Naive thymus-derived CD4-positive, alpha-beta T cell (primary cell): ENCODE results near the gene RAPH1. TPM values are rescaled to one million over a fixed set of nuclear protein-coding genes. Genes with fewer than 3 reads are reported as not detected.

ENCODE experiments used
- ATAC-seq: fragments of 150-1000 bp; cut with Tn5 transposase; 2 replicates; pipeline ENCODE4 v1.10.0; 2021; ENCODE audit warnings: mild to moderate bottlenecking, moderate library complexity
- CTCF ChIA-PET: fragments of 350-600 bp; sonication (Branson Sonifier 250); formaldehyde crosslinking; loops from one replicate; lab custom pipeline; 2021; ENCODE audit warnings: antibody characterized with exemption; lab: Charles Lee
- POLR2A ChIA-PET: fragments of 350-600 bp; sonication (Branson Sonifier 250); formaldehyde crosslinking; loops from one replicate; lab custom pipeline; 2021; ENCODE audit warnings: antibody characterized with exemption, inconsistent platforms; lab: Charles Lee
- DNase-seq, 9 donors: peaks; one replicate each; pipeline versions ENCODE4 v3.0.0 to v3.0.0-alpha.2; 2020 to 2022; ENCODE audit warnings: mixed read lengths in 1 of 9
- H3K27ac ChIP-seq: one replicate; pipeline ENCODE4 v1.7.0; 2013; ENCODE audit warnings: mild to moderate bottlenecking, low read depth, low read length, moderate library complexity
- H3K27me3 ChIP-seq, 2 donors: one replicate each; pipeline ENCODE4 v1.7.0; 2013; ENCODE audit warnings: low read length in 2 of 2, mild to moderate bottlenecking in 2 of 2, moderate library complexity in 2 of 2; ENCODE audit not compliant: control insufficient read depth in 2 of 2, insufficient read depth in 2 of 2
- H3K36me3 ChIP-seq, 3 experiments: 1 replicate in 2 of 3; 2 replicates in 1 of 3; pipeline ENCODE4 v1.7.0; 2013; ENCODE audit warnings: low read length in 3 of 3, mild to moderate bottlenecking in 3 of 3, moderate library complexity in 1 of 3; ENCODE audit not compliant: insufficient read depth in 3 of 3, control insufficient read depth in 2 of 3
- H3K4me1 ChIP-seq, 2 donors: one replicate each; pipeline ENCODE4 v1.7.0; 2013; ENCODE audit warnings: low read length in 2 of 2, mild to moderate bottlenecking in 2 of 2, moderate library complexity in 1 of 2; ENCODE audit not compliant: control insufficient read depth in 2 of 2, insufficient read depth in 2 of 2
- H3K4me3 ChIP-seq: 2 replicates; pipeline ENCODE4 v1.7.0; 2013; ENCODE audit warnings: mild to moderate bottlenecking, low read length
- H3K9me3 ChIP-seq, 3 experiments: 1 replicate in 2 of 3; 2 replicates in 1 of 3; pipeline ENCODE4 v1.7.0; 2013; ENCODE audit warnings: low read length in 3 of 3; ENCODE audit not compliant: control insufficient read depth in 2 of 3
- H3K27ac Mint-ChIP-seq, 9 donors: one replicate each; pipeline ENCODE4 v1.8.0; 2020 to 2022; ENCODE audit warnings: mixed read lengths in 9 of 9, mild to moderate bottlenecking in 8 of 9, moderate library complexity in 5 of 9, inconsistent platforms in 2 of 9
- H3K27me3 Mint-ChIP-seq, 5 donors: one replicate each; pipeline ENCODE4 v1.8.0; 2021 to 2022; ENCODE audit warnings: mixed read lengths in 5 of 5, mild to moderate bottlenecking in 1 of 5
- H3K36me3 Mint-ChIP-seq, 5 donors: one replicate each; pipeline ENCODE4 v1.8.0; 2020 to 2022; ENCODE audit warnings: mixed read lengths in 5 of 5, mild to moderate bottlenecking in 3 of 5, inconsistent platforms in 1 of 5
- H3K4me1 Mint-ChIP-seq, 7 donors: one replicate each; pipeline ENCODE4 v1.8.0; 2020 to 2022; ENCODE audit warnings: mixed read lengths in 7 of 7, mild to moderate bottlenecking in 3 of 7, inconsistent platforms in 1 of 7
- H3K4me3 Mint-ChIP-seq, 10 donors: one replicate each; pipeline ENCODE4 v1.8.0; 2020 to 2022; ENCODE audit warnings: mild to moderate bottlenecking in 10 of 10, mixed read lengths in 10 of 10, moderate library complexity in 6 of 10, inconsistent platforms in 2 of 10
- H3K9me3 Mint-ChIP-seq, 11 donors: one replicate each; pipeline ENCODE4 v1.8.0; 2020 to 2022; ENCODE audit warnings: mixed read lengths in 11 of 11, mild to moderate bottlenecking in 4 of 11, inconsistent platforms in 1 of 11, moderate library complexity in 1 of 11
- intact Hi-C, 2 donors: fragments of 100-400 bp; cut with micrococcal nuclease; formaldehyde crosslinking; loops; one replicate each; pipeline ENCODE4 v1.15.1; 2023
- polyA plus RNA-seq, 2 donors: library from polyadenylated mRNA; unstranded; fragments of 300-500 nt; fragmentation: Illumina TruSeq; gene quantifications; one replicate each; pipeline ENCODE4 v1.2.3, GENCODE V29; 2021
- total RNA-seq, 6 experiments: library from RNA in 5 of 6; stranded (reverse) in 5 of 6; gene quantifications; 1 replicate in 5 of 6; 2 replicates in 1 of 6; pipeline ENCODE4 v1.2.3 and lab custom pipeline; 2021 to 2026

The RAPH1 gene
- total and polyA plus RNA-seq, 7 experiments from 2014 or later: 0.57 to 5.5 (median 2.9) TPM

DNA sequence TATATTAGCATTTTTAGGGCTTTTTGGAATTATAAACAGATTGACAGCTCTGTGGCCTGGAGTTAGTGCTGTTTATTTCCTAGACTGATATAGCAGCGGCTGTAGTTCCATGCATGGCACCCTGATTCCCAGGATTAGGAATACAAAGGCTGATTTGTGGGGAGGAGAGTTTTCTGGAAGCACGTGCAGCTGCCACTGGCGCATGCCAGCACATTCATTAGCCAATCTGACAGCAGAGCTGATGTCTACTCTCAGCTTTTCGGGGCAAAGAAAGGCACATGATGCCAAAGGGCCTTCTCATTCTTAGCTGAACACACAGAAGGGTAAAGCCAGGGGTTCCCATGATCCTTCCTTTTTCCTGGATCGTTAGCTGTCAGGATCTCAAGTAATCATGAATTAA, 45.7 kb upstream of the RAPH1 start:
- no peak overlapping the region for H3K27ac ChIP-seq
- no peak for ATAC-seq
- no peaks in the 10 kb centered on the region for H3K9me3 ChIP-seq
- ChIA-PET POLR2A (no interaction called here), CTCF (no interaction called here)
- no peak overlapping the region for H3K27ac Mint-ChIP-seq
- intact Hi-C loops: no loop called here
- H3K36me3 Mint-ChIP-seq: peaks cover 0 to 15% (median 0%) of the 10 kb centered on the region in 5 donors
- peaks cover 0 to 45% (median 0%) of the 10 kb centered on the region in 7 donors for H3K4me1 Mint-ChIP-seq
- peaks cover 0 to 2% of the 10 kb centered on the region in 2 donors for H3K4me1 ChIP-seq
- DNase-seq: no peak
- H3K27me3 Mint-ChIP-seq: peaks cover 0 to 56% (median 0%) of the 10 kb centered on the region in 5 donors
- no peak overlapping the region for H3K4me3 ChIP-seq
- H3K4me3 Mint-ChIP-seq: no peak overlapping the region
- H3K36me3 ChIP-seq: no peaks in the 10 kb centered on the region
- H3K9me3 Mint-ChIP-seq: peaks cover 0 to 6% (median 0%) of the 10 kb centered on the region in 11 donors
- H3K27me3 ChIP-seq: no peaks in the 10 kb centered on the region

DNA sequence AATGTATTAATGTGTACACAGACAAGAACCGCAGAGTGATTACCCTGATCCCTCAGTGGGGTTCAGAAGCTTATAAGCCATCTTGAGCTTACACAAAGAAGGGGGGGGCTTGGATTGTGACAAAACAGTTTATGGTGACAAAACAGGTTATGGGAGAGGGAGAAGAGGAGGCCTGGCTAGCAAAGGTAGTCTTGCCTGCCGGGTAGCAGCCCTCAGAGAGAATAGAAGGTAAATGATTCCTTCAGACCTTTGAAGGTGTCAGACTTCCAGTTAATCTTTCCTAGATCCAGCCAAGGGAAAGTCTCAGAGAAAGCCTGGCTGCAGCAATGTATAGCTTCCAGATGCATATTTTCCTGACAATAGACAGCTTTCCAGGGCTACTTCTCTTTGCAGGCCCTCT, 44.6 kb upstream of the RAPH1 start:
- intact Hi-C loops: loop anchor here in 1 of 2 donors (1.0 to 10.0 kb wide), 6 partner anchors 45 to 525 kb away; partner anchors contain the start of gene CD28

DNA sequence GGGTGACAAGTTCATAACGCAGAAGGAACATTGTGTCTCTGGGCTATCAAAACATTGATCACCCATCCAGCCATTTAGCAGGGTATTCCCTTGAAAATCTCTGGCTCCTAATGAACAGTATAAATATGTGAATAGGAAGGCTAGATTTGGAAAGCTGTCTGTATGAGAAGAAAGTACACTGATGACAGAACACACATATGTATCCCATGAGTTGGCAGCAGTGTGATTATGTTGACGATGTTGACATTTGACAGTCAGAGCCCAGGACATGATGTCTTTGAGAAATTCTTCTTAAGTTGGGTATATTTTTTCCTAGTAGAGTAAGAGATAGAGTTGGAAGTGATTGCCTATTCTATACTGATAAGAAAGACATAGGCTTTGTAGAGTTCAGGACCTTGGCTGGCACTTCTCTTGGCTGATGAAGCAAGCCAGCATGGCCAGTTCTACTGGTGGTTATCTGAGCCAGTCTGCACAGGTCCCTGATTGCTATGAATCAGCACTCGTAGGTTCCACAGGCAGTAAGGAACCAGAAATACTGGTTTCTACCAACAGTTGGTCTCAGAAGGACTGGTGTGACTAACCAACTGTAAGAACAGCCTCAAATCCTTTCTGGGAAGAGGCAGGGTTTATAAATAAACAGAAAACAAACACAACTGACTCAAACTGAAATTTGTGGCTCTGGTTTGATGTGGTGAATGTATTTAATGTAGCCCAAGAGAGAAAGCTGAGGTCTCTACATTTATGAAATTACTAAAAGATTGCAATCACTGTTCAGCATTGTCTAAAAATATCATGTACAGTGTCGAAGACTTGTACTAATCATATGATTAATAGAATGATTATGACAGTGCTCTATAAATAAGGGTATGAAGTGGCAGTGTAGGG, 43.9 kb upstream of the RAPH1 start:
- H3K4me1 Mint-ChIP-seq: peaks cover 0 to 44% (median 0%) of the 10 kb centered on the region in 7 donors
- POLR2A ChIA-PET: no interaction called here

More for the DNA sequence above, 44.6 kb upstream of the RAPH1 start:
- no peak overlapping the region for H3K4me3 Mint-ChIP-seq
- Histone ChIP-seq H3K4me1 (peaks cover 0 to 2% of the 10 kb centered on the region in 2 donors), H3K9me3 (no peaks in the 10 kb centered on the region), H3K27me3 (no peaks in the 10 kb centered on the region), H3K4me3 (no peak overlapping the region), H3K27ac (no peak overlapping the region), H3K36me3 (no peaks in the 10 kb centered on the region)
- peaks cover 0 to 19% (median 0%) of the 10 kb centered on the region in 5 donors for H3K36me3 Mint-ChIP-seq
- peaks cover 0 to 48% (median 0%) of the 10 kb centered on the region in 7 donors for H3K4me1 Mint-ChIP-seq
- H3K27ac Mint-ChIP-seq: peak overlapping the region in 2 of 9 donors; percentile 5 to 55
- POLR2A ChIA-PET: no interaction called here
- DNase-seq (no peak), ATAC-seq (no peak)
- CTCF ChIA-PET: no interaction called here
- H3K9me3 Mint-ChIP-seq: peaks cover 0 to 6% (median 0%) of the 10 kb centered on the region in 11 donors
- H3K27me3 Mint-ChIP-seq: peaks cover 0 to 61% (median 0%) of the 10 kb centered on the region in 5 donors

DNA sequence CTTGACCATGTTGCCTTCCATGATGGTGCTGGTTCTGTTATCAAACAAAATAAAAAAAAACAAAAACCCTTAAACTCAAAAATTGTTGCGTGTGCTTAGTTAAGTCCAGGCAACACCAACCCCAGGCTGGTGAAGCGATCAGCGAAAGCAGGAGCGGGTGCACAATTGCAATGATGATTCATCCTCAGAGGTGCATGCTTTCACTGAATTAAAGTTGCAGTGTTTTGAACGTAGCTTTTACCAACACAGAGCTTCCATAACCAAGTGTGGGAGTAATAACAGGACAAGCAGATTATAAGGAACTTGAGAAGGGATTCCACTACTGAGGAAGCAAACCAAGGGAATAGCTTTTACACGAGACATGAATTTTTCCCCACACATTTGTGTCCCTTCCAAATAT, 39.7 kb upstream of the RAPH1 start:
- Mint-ChIP-seq H3K4me1 (peaks cover 0 to 21% (median 2%) of the 10 kb centered on the region in 7 donors), H3K27ac (no peak overlapping the region), H3K9me3 (peaks cover 0 to 6% (median 0%) of the 10 kb centered on the region in 11 donors), H3K27me3 (peaks cover 0 to 44% (median 0%) of the 10 kb centered on the region in 5 donors), H3K4me3 (no peak overlapping the region), H3K36me3 (peaks cover 0 to 17% (median 0%) of the 10 kb centered on the region in 5 donors)
- ChIA-PET POLR2A (interaction anchor here (0.6 kb wide), 2 partner anchors 118 to 137 kb away, joined by 3 read pairs; no protein-coding TSS in a partner anchor), CTCF (interaction anchor here (0.6 kb wide), 1 partner anchor 23 kb away, joined by 3 read pairs; no protein-coding TSS in a partner anchor)
- ATAC-seq: no peak
- intact Hi-C loops: loop anchor here in 1 of 2 donors (5.0 to 10.0 kb wide), 3 partner anchors 210 to 530 kb away; no protein-coding TSS in a partner anchor
- H3K4me3 ChIP-seq: no peak overlapping the region
- no peaks in the 10 kb centered on the region for H3K27me3 ChIP-seq
- no peaks in the 10 kb centered on the region for H3K9me3 ChIP-seq
- no peak for DNase-seq
- no peaks in the 10 kb centered on the region for H3K36me3 ChIP-seq
- no peak overlapping the region for H3K27ac ChIP-seq
- H3K4me1 ChIP-seq: no peaks in the 10 kb centered on the region

More for the DNA sequence above, 43.9 kb upstream of the RAPH1 start:
- DNase-seq: peak in 1 of 9 donors; percentile 47
- H3K27ac Mint-ChIP-seq: peak overlapping the region in 2 of 9 donors; percentile 8 to 47
- peaks cover 0 to 6% (median 0%) of the 10 kb centered on the region in 11 donors for H3K9me3 Mint-ChIP-seq
- Histone ChIP-seq H3K27ac (no peak overlapping the region), H3K4me1 (peaks cover 0 to 2% of the 10 kb centered on the region in 2 donors), H3K4me3 (no peak overlapping the region), H3K36me3 (no peaks in the 10 kb centered on the region), H3K27me3 (no peaks in the 10 kb centered on the region), H3K9me3 (no peaks in the 10 kb centered on the region)
- H3K27me3 Mint-ChIP-seq: peaks cover 0 to 64% (median 0%) of the 10 kb centered on the region in 5 donors
- no peak for ATAC-seq
- peak overlapping the region in 1 of 10 donors; percentile 63 for H3K4me3 Mint-ChIP-seq
- H3K36me3 Mint-ChIP-seq: peaks cover 0 to 19% (median 0%) of the 10 kb centered on the region in 5 donors
- CTCF ChIA-PET: no interaction called here
- intact Hi-C loops: loop anchor here in 1 of 2 donors (1.0 to 10.0 kb wide), 6 partner anchors 45 to 526 kb away; partner anchors contain the start of gene CD28

DNA sequence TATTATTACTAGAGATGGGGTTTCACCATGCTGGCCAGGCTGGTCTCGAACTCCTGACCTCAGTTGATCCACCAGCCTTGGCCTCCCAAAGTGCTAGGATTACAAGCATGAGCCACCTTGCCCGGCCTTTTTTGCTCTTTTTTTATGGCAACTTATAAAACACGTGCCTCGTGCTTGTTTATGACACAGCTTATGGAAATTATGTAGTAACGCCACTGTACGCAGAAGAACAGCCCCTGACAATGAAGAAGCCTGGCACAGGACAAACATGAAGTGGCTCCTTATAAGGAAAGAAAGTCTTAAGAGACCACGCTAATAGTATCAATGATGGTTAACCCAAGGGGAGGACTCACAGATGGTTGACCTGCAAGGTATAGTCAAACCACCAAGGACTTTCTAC, 37.2 kb upstream of the RAPH1 start:
- DNase-seq: no peak
- Mint-ChIP-seq H3K36me3 (peaks cover 0 to 11% (median 0%) of the 10 kb centered on the region in 5 donors), H3K9me3 (peaks cover 0 to 3% (median 0%) of the 10 kb centered on the region in 11 donors), H3K4me1 (peaks cover 0 to 8% (median 3%) of the 10 kb centered on the region in 7 donors), H3K27me3 (peaks cover 0 to 52% (median 0%) of the 10 kb centered on the region in 5 donors), H3K4me3 (no peak overlapping the region), H3K27ac (peak overlapping the region in 1 of 9 donors; percentile 72)
- Histone ChIP-seq H3K27ac (no peak overlapping the region), H3K4me1 (no peaks in the 10 kb centered on the region), H3K9me3 (no peaks in the 10 kb centered on the region), H3K27me3 (no peaks in the 10 kb centered on the region), H3K4me3 (no peak overlapping the region), H3K36me3 (no peaks in the 10 kb centered on the region)
- intact Hi-C loops: loop anchor here in 1 of 2 donors (10.0 kb wide), 2 partner anchors 212 to 532 kb away; no protein-coding TSS in a partner anchor
- POLR2A ChIA-PET: no interaction called here
- ATAC-seq: no peak
- CTCF ChIA-PET: no interaction called here

DNA sequence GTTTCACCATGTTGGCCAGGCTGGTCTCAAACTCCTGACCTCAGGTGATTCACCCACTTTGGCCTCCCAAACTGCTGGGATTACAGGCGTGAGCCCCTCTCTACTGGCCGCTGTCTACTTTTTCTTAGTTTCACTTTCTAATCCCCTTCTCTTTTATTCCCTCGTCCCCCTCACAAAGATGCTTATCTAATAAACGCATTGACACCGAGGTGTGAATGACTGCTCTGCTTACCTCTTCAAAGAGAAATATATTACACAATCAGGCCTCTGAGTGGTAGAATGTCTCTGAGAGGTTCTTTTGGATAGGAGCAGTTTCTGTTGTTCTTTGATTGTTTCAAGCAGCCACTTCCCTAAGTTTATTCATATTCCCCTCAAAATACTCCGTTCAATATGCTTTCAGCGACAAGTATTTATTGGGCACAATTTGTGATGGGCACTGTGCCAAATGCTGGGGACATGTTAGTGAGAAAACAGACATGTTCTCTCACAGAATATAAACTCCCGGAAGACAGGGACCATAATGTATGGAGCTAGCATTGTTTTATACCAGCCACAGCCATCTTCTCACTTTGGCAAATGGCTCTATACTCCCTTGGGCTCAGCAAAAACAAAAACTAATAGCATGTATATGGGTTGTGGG, 34.7 kb upstream of the RAPH1 start:
- Mint-ChIP-seq H3K36me3 (no peaks in the 10 kb centered on the region), H3K9me3 (peaks cover 0 to 1% (median 0%) of the 10 kb centered on the region in 11 donors), H3K4me1 (peaks cover 0 to 8% (median 2%) of the 10 kb centered on the region in 7 donors), H3K4me3 (no peak overlapping the region), H3K27me3 (peaks cover 0 to 37% (median 0%) of the 10 kb centered on the region in 5 donors), H3K27ac (no peak overlapping the region)
- no peaks in the 10 kb centered on the region for H3K4me1 ChIP-seq
- CTCF ChIA-PET: interaction anchor here (0.5 to 0.6 kb wide), 2 partner anchors 20 to 170 kb away, joined by 3 read pairs; no protein-coding TSS in a partner anchor
- POLR2A ChIA-PET: no interaction called here
- no peaks in the 10 kb centered on the region for H3K9me3 ChIP-seq
- intact Hi-C loops: loop anchor here in 1 of 2 donors (10.0 kb wide), 2 partner anchors 215 to 535 kb away; no protein-coding TSS in a partner anchor
- H3K4me3 ChIP-seq: no peak overlapping the region
- H3K36me3 ChIP-seq: no peaks in the 10 kb centered on the region
- no peak for DNase-seq
- no peaks in the 10 kb centered on the region for H3K27me3 ChIP-seq
- no peak overlapping the region for H3K27ac ChIP-seq
- no peak for ATAC-seq
